ENCODE data around the gene LTBP4.

Gene LTBP4

GRCh38 chr19:40582467-40582866, 18.7 kb upstream of the LTBP4 start:
- TF ChIP-seq, protein P1, sequence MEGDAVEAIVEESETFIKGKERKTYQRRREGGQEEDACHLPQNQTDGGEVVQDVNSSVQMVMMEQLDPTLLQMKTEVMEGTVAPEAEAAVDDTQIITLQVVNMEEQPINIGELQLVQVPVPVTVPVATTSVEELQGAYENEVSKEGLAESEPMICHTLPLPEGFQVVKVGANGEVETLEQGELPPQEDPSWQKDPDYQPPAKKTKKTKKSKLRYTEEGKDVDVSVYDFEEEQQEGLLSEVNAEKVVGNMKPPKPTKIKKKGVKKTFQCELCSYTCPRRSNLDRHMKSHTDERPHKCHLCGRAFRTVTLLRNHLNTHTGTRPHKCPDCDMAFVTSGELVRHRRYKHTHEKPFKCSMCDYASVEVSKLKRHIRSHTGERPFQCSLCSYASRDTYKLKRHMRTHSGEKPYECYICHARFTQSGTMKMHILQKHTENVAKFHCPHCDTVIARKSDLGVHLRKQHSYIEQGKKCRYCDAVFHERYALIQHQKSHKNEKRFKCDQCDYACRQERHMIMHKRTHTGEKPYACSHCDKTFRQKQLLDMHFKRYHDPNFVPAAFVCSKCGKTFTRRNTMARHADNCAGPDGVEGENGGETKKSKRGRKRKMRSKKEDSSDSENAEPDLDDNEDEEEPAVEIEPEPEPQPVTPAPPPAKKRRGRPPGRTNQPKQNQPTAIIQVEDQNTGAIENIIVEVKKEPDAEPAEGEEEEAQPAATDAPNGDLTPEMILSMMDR (IDR thresholded peaks at IDR 0.05; ENCODE audit: borderline replicate concordance, control extremely low read depth, extremely low read depth, insufficient read depth, missing control alignments): no peak
- DNase-seq (ENCODE audit: low spot score): no peak
- in situ Hi-C loops (cut with MboI; ENCODE audit: low sequenced_read_pairs, unreplicated experiment): no loop called here

DNA sequence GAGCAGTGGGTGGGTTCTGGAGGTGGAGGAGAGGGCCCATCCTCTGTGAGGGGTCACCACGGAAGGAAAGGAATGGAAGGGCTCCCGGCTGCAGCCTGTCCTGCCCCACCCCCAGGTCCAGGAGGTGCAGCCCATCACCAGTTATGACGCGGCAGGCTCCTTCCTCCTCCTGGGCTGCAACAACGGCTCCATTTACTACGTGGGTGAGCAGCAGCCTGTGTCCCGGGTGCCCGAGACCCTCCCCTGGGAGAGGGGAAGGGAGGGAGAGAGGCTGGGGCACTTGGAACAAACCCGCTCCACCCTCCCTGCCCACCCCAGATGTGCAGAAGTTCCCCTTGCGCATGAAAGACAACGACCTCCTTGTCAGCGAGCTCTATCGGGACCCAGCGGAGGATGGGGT, 17.9 kb upstream of the LTBP4 start:
- TF ChIP-seq, protein P1 (IDR thresholded peaks at IDR 0.05; ENCODE audit: borderline replicate concordance, control extremely low read depth, extremely low read depth, insufficient read depth, missing control alignments): no peak
- no peak for DNase-seq (ENCODE audit: low spot score)
- in situ Hi-C loops (cut with MboI; ENCODE audit: low sequenced_read_pairs, unreplicated experiment): no loop called here

GRCh38 chr19:40584007-40584406, 17.2 kb upstream of the LTBP4 start:
- no peak for DNase-seq (ENCODE audit: low spot score)
- TF ChIP-seq, protein P1 (IDR thresholded peaks at IDR 0.05; ENCODE audit: borderline replicate concordance, control extremely low read depth, extremely low read depth, insufficient read depth, missing control alignments): no peak
- in situ Hi-C loops (cut with MboI; ENCODE audit: low sequenced_read_pairs, unreplicated experiment): no loop called here

DNA sequence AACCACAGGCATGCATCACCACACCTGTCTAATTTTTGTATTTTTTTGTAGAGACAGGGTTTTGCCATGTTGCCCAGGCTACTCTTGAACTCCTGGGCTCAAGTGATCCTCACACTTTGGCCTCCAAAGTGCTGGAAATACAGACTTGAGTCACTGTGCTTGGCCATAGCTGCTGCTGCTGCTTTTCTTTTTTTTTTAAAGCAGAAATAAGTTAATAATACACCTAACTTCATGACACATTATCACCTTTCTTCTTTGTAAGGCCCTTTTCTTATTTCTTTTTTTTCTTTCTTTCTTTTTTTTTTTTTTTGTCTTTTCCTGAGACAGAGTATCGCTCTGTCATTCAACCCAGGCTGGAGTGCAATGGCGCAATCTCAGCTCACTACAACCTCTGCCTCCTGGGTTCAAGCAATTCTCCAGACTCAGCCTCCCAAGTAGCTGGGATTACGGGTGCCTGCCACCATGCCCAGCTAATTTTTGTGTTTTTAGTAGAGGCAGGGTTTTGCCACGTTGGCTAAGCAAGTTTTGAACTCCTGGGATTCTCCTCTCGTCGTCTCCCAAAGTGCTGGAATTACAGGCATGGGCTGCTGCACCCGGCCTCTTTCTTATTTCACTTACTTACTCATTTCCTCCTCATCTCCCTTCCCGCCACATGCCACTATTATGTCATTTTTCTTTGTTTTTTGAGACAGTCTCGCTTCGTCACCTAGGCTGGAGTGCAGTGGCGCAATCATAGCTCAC, 15.8 kb upstream of the LTBP4 start:
- DNase-seq (ENCODE audit: low spot score): no peak
- in situ Hi-C loops (cut with MboI; ENCODE audit: low sequenced_read_pairs, unreplicated experiment): no loop called here
- TF ChIP-seq, protein P1 (IDR thresholded peaks at IDR 0.05; ENCODE audit: borderline replicate concordance, control extremely low read depth, extremely low read depth, insufficient read depth, missing control alignments): no peak

GRCh38 chr19:40585982-40586422, 15.2 kb upstream of the LTBP4 start:
- in situ Hi-C loops (cut with MboI; ENCODE audit: low sequenced_read_pairs, unreplicated experiment): no loop called here
- TF ChIP-seq, protein P1 (IDR thresholded peaks at IDR 0.05; ENCODE audit: borderline replicate concordance, control extremely low read depth, extremely low read depth, insufficient read depth, missing control alignments): no peak
- DNase-seq (ENCODE audit: low spot score): no peak

DNA sequence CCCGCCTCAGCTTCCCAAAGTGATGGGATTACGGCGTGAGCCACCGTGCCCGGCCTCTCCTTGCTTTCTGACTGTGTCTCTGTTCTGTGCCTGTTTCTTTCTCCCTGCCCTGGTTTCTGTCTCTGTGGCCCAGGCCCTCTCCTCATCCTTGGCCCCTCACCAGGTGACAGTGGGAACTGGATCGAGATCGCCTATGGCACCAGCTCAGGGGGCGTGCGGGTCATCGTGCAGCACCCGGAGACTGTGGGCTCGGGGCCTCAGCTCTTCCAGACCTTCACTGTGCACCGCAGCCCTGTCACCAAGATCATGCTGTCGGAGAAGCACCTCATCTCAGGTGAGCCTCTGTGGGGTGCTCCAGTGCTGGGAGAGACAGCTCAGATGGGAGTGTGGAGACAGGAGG, 14.6 kb upstream of the LTBP4 start:
- in situ Hi-C loops (cut with MboI; ENCODE audit: low sequenced_read_pairs, unreplicated experiment): no loop called here
- no peak for DNase-seq (ENCODE audit: low spot score)
- TF ChIP-seq, protein P1 (IDR thresholded peaks at IDR 0.05; ENCODE audit: borderline replicate concordance, control extremely low read depth, extremely low read depth, insufficient read depth, missing control alignments): no peak

Data from GM13976 (cell line).